Effector memory CD8-positive, alpha-beta T cell (primary cell): ENCODE results near the gene CACNA1D.

Experiments
- ATAC-seq: fragments of 150-1000 bp; cut with Tn5 transposase; replicated peaks from 2 replicates; pipeline ENCODE4 v1.10.0; 2021; ENCODE audit warnings: mild to moderate bottlenecking, moderate library complexity
- DNase-seq, 3 experiments: peaks; one replicate each; pipeline ENCODE4 v3.0.0; 2021
- H3K27ac Mint-ChIP-seq, 2 donors: one replicate each; pipeline ENCODE4 v1.8.0; 2022; ENCODE audit warnings: mild to moderate bottlenecking in 2 of 2, mixed read lengths in 2 of 2, moderate library complexity in 2 of 2
- H3K27me3 Mint-ChIP-seq, 2 donors: one replicate each; pipeline ENCODE4 v1.8.0; 2022; ENCODE audit warnings: mixed read lengths in 2 of 2
- H3K36me3 Mint-ChIP-seq: one replicate; pipeline ENCODE4 v1.8.0; 2022; ENCODE audit warnings: mild to moderate bottlenecking, moderate library complexity, mixed read lengths; ENCODE audit not compliant: insufficient read depth
- H3K4me1 Mint-ChIP-seq, 2 donors: one replicate each; pipeline ENCODE4 v1.8.0; 2022; ENCODE audit warnings: low read depth in 2 of 2, mixed read lengths in 2 of 2
- H3K4me3 Mint-ChIP-seq, 2 donors: one replicate each; pipeline ENCODE4 v1.8.0; 2022; ENCODE audit warnings: mild to moderate bottlenecking in 2 of 2, mixed read lengths in 2 of 2, moderate library complexity in 2 of 2
- H3K9me3 Mint-ChIP-seq, 2 donors: one replicate each; pipeline ENCODE4 v1.8.0; 2022; ENCODE audit warnings: mixed read lengths in 2 of 2

CACNA1D gene

DNA sequence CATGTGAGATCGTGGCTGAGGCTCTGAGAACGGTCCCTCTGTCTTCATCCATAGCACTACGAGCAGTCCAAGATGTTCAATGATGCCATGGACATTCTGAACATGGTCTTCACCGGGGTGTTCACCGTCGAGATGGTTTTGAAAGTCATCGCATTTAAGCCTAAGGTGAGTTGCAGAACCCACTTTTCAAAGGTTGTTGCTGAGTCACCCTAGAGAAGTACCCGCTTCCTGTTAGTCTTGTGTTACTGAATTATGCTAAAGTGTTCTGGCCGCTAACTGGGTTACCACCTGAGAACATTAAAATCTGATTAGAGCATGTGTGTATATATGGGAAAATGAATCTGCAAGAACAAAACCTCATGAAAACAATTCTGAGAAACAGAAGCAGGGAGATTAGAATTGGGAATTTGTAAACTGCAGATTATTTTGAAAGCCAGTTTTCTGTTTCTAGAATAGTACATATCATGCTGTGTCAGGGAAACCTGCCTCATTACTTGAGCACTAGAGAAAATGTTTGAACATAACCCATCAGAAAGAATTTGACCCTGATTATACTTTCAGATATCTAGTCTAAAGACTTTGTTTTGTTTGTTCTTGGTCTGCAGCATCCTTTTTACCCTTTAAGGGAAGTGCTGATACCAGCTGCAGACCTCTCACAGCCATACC, 259.2 kb downstream of the CACNA1D start:
- Mint-ChIP-seq H3K4me3 (peak overlapping the region in 1 of 2 donors; percentile 53), H3K36me3 (no peaks in the 10 kb centered on the region), H3K27me3 (peaks cover 4 to 17% of the 10 kb centered on the region in 2 donors), H3K27ac (peak overlapping the region; percentile 19 to 78), H3K4me1 (peaks cover 10 to 33% of the 10 kb centered on the region in 2 donors), H3K9me3 (no peaks in the 10 kb centered on the region)
- peak in 1 of 3 experiments; percentile 2 for DNase-seq
- ATAC-seq = peak; percentile 83

DNA sequence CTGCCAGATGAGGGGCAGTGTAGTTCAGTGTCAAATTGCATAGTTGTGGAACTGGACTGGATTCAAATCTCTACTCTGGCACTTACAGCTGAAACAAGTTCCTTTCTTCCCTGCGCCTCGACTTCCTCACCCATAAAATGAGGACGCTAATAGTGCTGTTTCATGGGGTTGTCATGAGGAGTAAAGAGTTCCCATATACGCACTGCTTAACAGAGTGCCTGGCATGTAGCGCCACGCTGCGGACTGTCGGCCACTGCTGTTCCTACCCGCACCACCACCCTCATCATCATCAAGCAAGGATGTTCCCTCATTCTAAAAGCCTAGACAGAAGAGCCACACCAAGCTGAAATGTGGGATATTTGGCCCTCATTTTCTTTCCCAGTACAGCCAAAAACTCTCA, 259.9 kb downstream of the CACNA1D start:
- H3K36me3 Mint-ChIP-seq = no peaks in the 10 kb centered on the region
- H3K27me3 Mint-ChIP-seq = peaks cover 4 to 10% of the 10 kb centered on the region in 2 donors
- peak overlapping the region; percentile 19 to 78 for H3K27ac Mint-ChIP-seq
- DNase-seq (no peak), ATAC-seq (no peak)
- no peaks in the 10 kb centered on the region for H3K9me3 Mint-ChIP-seq
- H3K4me3 Mint-ChIP-seq = peak overlapping the region in 1 of 2 donors; percentile 54
- H3K4me1 Mint-ChIP-seq = peaks cover 10 to 31% of the 10 kb centered on the region in 2 donors

DNA sequence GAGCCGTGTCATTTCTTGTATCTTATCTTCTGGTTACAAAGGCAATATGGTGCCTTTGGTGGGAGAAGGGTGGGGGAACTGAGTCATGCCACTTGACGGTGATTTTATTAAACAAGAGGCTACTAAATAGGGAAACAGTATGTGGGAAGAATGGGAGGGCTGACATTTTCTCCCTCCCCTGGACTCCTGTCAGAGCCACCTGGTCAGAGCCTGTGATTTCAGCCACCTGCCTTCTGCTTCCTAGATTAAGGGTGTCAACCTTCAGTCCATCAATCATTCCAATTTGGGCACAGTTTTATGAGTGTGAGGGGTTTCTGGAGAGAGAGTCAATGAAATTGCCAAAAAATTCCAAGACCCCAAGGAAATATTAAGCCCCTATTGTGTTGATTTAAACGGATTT, 264.4 kb downstream of the CACNA1D start:
- DNase-seq (no peak), ATAC-seq (no peak)
- H3K9me3 Mint-ChIP-seq = no peaks in the 10 kb centered on the region
- H3K36me3 Mint-ChIP-seq = no peaks in the 10 kb centered on the region
- H3K4me3 Mint-ChIP-seq = no peak overlapping the region
- H3K4me1 Mint-ChIP-seq = peaks cover 2 to 13% of the 10 kb centered on the region in 2 donors
- H3K27me3 Mint-ChIP-seq = peaks cover 0 to 13% of the 10 kb centered on the region in 2 donors
- H3K27ac Mint-ChIP-seq = no peak overlapping the region

DNA sequence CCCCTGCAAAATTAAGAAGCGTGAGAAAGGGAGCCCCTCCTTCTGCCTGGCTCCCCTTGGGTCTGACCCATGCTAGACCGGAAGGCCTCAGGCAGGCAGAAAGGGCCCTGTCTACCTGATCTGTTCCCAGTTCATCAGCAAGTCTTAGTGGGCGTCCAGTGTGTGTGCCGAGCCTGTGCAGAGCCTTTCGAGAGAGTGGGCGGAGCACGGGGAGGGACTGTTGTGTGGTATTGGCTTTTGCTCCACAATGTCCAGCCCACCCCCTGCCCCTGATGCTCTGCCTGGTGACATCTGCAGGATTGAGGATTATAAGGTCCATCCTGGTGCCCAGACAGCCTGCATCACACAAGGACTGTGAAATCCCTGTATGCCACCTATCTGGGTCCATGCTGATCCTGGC, 268.9 kb downstream of the CACNA1D start:
- H3K9me3 Mint-ChIP-seq = no peaks in the 10 kb centered on the region
- no peaks in the 10 kb centered on the region for H3K4me1 Mint-ChIP-seq
- ATAC-seq (no peak), DNase-seq (no peak)
- no peak overlapping the region for H3K27ac Mint-ChIP-seq
- H3K27me3 Mint-ChIP-seq = peaks cover 12 to 14% of the 10 kb centered on the region in 2 donors
- H3K4me3 Mint-ChIP-seq = no peak overlapping the region
- H3K36me3 Mint-ChIP-seq = no peaks in the 10 kb centered on the region

DNA sequence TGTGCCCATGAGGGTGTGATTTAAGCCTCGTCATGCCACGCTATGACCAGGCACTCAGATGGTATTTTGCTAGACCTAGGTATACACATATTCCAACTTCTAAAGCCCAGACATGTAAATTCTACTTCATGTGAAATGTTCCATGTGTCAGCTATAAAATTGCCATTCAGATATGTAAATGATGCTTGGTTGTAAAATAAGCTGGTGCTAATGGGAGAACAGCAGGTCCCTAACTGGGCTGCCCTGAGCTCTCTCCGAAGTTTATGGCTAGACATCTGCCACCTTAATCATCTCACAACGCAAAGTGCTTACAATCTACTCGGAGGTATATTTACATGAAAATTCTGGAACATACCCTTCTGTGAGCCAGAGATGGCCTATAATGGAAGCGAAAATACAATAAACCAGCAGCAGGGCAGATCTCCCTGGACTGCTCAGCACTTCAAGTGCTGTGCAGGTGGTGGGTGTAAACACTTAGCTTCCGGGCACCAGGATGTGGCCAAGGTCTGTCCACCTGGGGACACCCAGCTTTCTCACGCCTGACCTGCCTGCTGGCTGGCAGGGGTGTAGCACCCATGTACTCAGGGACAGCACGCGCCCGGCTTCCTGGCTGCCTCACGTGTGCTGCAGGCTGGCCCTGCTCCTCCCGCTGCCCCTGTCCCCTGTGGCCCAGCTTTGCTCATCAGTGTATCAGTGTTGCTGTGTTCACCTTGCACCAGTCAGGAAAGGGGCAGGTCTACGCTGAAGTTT, 269.8 kb downstream of the CACNA1D start:
- H3K9me3 Mint-ChIP-seq = no peaks in the 10 kb centered on the region
- H3K4me3 Mint-ChIP-seq = no peak overlapping the region
- peaks cover 12 to 20% of the 10 kb centered on the region in 2 donors for H3K27me3 Mint-ChIP-seq
- ATAC-seq (no peak), DNase-seq (no peak)
- no peak overlapping the region for H3K27ac Mint-ChIP-seq
- no peaks in the 10 kb centered on the region for H3K36me3 Mint-ChIP-seq
- H3K4me1 Mint-ChIP-seq = no peaks in the 10 kb centered on the region

DNA sequence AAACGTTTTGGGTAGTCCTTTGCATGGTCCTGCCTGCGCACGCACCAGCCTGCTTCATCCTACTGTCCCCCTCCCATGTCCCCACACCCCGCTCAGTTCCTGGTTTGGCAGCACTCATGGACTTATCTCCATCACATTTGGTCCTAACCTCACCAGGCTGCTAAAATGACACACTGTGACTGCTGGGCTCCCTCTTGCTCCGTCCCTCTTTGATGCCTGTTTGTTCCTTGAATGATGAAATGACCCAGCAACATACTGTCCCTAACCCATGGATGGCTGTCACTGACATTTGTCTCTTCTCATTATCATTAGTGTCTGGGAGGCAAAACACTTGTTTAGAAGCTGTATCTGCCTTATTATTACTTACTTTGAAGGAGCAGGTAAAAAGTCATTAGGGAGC, 271.3 kb downstream of the CACNA1D start:
- H3K4me3 Mint-ChIP-seq = no peak overlapping the region
- peaks cover 22 to 36% of the 10 kb centered on the region in 2 donors for H3K27me3 Mint-ChIP-seq
- DNase-seq (no peak), ATAC-seq (no peak)
- no peaks in the 10 kb centered on the region for H3K4me1 Mint-ChIP-seq
- H3K9me3 Mint-ChIP-seq = no peaks in the 10 kb centered on the region
- no peaks in the 10 kb centered on the region for H3K36me3 Mint-ChIP-seq
- no peak overlapping the region for H3K27ac Mint-ChIP-seq

DNA sequence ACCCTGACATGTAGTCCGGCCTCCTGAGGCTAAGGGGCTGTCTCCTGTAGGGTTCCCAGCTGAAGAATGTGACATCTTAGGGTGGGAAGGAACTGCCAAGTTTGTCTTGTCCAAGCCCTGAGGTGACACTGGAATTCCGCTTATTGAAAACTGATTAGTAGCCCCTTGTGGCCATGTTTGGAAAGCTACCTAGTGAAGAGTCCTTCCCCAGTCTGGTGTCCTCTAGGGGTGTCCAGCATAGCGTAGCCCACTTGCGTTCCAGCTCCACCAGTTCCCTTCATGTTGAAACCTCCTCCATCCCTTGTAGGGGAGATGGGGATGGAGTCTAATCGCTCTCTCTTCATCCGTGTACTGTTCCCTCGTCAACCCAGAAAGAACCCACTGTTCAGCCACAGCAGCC, 272.3 kb downstream of the CACNA1D start:
- H3K27me3 Mint-ChIP-seq = peaks cover 27 to 45% of the 10 kb centered on the region in 2 donors
- no peak overlapping the region for H3K4me3 Mint-ChIP-seq
- DNase-seq = no peak
- no peaks in the 10 kb centered on the region for H3K9me3 Mint-ChIP-seq
- no peak for ATAC-seq
- no peaks in the 10 kb centered on the region for H3K36me3 Mint-ChIP-seq
- H3K4me1 Mint-ChIP-seq = no peaks in the 10 kb centered on the region
- no peak overlapping the region for H3K27ac Mint-ChIP-seq

GRCh38 chr3:53768478-53769459, 274.4 kb downstream of the CACNA1D start:
- H3K4me3 Mint-ChIP-seq = no peak overlapping the region
- no peaks in the 10 kb centered on the region for H3K4me1 Mint-ChIP-seq
- H3K9me3 Mint-ChIP-seq = no peaks in the 10 kb centered on the region
- no peak for ATAC-seq
- no peak for DNase-seq
- no peak overlapping the region for H3K27ac Mint-ChIP-seq
- H3K36me3 Mint-ChIP-seq = no peaks in the 10 kb centered on the region
- peaks cover 29 to 64% of the 10 kb centered on the region in 2 donors for H3K27me3 Mint-ChIP-seq

GRCh38 chr3:53772562-53772961, 278.2 kb downstream of the CACNA1D start:
- DNase-seq = no peak
- Mint-ChIP-seq H3K27ac (no peak overlapping the region), H3K27me3 (peaks cover 39 to 66% of the 10 kb centered on the region in 2 donors), H3K4me1 (no peaks in the 10 kb centered on the region), H3K36me3 (no peaks in the 10 kb centered on the region), H3K9me3 (no peaks in the 10 kb centered on the region), H3K4me3 (no peak overlapping the region)
- no peak for ATAC-seq

DNA sequence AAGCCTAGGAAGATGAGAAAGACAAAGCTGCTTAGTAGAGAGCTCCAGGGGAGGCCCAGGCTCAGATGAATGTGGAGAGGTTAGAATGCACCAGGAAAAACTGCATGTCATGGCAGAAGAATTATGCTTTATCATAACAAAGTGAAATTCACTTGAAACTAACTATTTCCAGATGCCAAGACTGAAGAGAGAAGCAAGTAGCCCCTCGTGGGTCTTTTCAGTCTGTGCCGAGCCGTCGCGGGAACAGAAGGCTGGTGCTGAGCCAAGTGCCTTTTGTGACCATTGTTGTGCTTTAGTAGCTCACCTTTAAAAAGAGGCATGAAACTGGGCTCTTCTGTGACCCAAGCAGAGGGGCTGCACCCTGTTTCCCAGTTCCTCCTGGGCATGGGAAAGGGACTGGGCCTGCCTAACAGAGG, 278.6 kb downstream of the CACNA1D start:
- Mint-ChIP-seq H3K27ac (no peak overlapping the region), H3K36me3 (no peaks in the 10 kb centered on the region), H3K4me3 (no peak overlapping the region), H3K9me3 (no peaks in the 10 kb centered on the region), H3K27me3 (peaks cover 39 to 66% of the 10 kb centered on the region in 2 donors), H3K4me1 (no peaks in the 10 kb centered on the region)
- DNase-seq (no peak), ATAC-seq (no peak)

- Mint-ChIP-seq H3K9me3 (no peaks in the 10 kb centered on the region), H3K4me1 (no peaks in the 10 kb centered on the region), H3K36me3 (no peaks in the 10 kb centered on the region), H3K27ac (no peak overlapping the region), H3K4me3 (no peak overlapping the region), H3K27me3 (peaks cover 39 to 64% of the 10 kb centered on the region in 2 donors)
- DNase-seq = no peak
- no peak for ATAC-seq
Measured at GRCh38 chr3:53773611-53774368, 279.4 kb downstream of the CACNA1D start.

GRCh38 chr3:53774414-53774813, 280.0 kb downstream of the CACNA1D start:
- Mint-ChIP-seq H3K27me3 (peaks cover 39 to 58% of the 10 kb centered on the region in 2 donors), H3K9me3 (no peaks in the 10 kb centered on the region), H3K36me3 (no peaks in the 10 kb centered on the region), H3K4me3 (no peak overlapping the region), H3K4me1 (no peaks in the 10 kb centered on the region), H3K27ac (no peak overlapping the region)
- ATAC-seq (no peak), DNase-seq (no peak)

GRCh38 chr3:53775018-53775417, 280.6 kb downstream of the CACNA1D start:
- Mint-ChIP-seq H3K27me3 (peaks cover 37 to 52% of the 10 kb centered on the region in 2 donors), H3K36me3 (no peaks in the 10 kb centered on the region), H3K27ac (no peak overlapping the region), H3K4me3 (no peak overlapping the region), H3K4me1 (no peaks in the 10 kb centered on the region), H3K9me3 (no peaks in the 10 kb centered on the region)
- ATAC-seq (no peak), DNase-seq (no peak)
